Activated naive CD8-positive, alpha-beta T cell treated with anti-CD3 and anti-CD28 coated beads for 36 hours (primary cell): ENCODE measurements around the gene INHA. TPM values are rescaled to one million over a fixed set of nuclear protein-coding genes. Genes with fewer than 3 reads are reported as not detected.

Source experiments
- DNase-seq: peaks from one replicate; pipeline ENCODE4 v3.0.0; 2021
- H3K27ac Mint-ChIP-seq: one replicate; pipeline ENCODE4 v1.8.0; 2022; ENCODE audit warnings: mild to moderate bottlenecking, moderate library complexity, mixed read lengths
- H3K27me3 Mint-ChIP-seq: one replicate; pipeline ENCODE4 v1.8.0; 2022; ENCODE audit warnings: mild to moderate bottlenecking, mixed read lengths
- H3K36me3 Mint-ChIP-seq: one replicate; pipeline ENCODE4 v1.8.0; 2021; ENCODE audit warnings: mild to moderate bottlenecking, mixed read lengths
- H3K4me1 Mint-ChIP-seq: one replicate; pipeline ENCODE4 v1.8.0; 2021; ENCODE audit warnings: mixed read lengths
- H3K4me3 Mint-ChIP-seq: one replicate; pipeline ENCODE4 v1.8.0; 2022; ENCODE audit warnings: mild to moderate bottlenecking, moderate library complexity, mixed read lengths
- H3K9me3 Mint-ChIP-seq: one replicate; pipeline ENCODE4 v1.8.0; 2022; ENCODE audit warnings: mixed read lengths
- total RNA-seq, 2 experiments: library from RNA; stranded (reverse); gene quantifications; one replicate each; pipeline ENCODE4 v1.2.3, GENCODE V29; 2021

Gene INHA
- total RNA-seq, 2 experiments from 2014 or later: not detected

- H3K36me3 Mint-ChIP-seq: peaks cover 13% of the 10 kb centered on the region
- DNase-seq: no peak
- H3K4me3 Mint-ChIP-seq: no peak overlapping the region
- peaks cover 12% of the 10 kb centered on the region for H3K4me1 Mint-ChIP-seq
- no peak overlapping the region for H3K27ac Mint-ChIP-seq
- H3K27me3 Mint-ChIP-seq: no peaks in the 10 kb centered on the region
- no peaks in the 10 kb centered on the region for H3K9me3 Mint-ChIP-seq
Measured at GRCh38 chr2:219537657-219538488, 34.2 kb upstream of the INHA start.

- Mint-ChIP-seq H3K4me1 (peaks cover 12% of the 10 kb centered on the region), H3K27me3 (no peaks in the 10 kb centered on the region)
Measured at GRCh38 chr2:219538504-219538951, 33.6 kb upstream of the INHA start.

GRCh38 chr2:219538956-219539788 lies 32.9 kb upstream of the INHA start:
- Mint-ChIP-seq H3K4me1 (peaks cover 13% of the 10 kb centered on the region), H3K27me3 (no peaks in the 10 kb centered on the region), H3K4me3 (no peak overlapping the region), H3K27ac (no peak overlapping the region), H3K36me3 (peaks cover 13% of the 10 kb centered on the region), H3K9me3 (no peaks in the 10 kb centered on the region)
- no peak for DNase-seq

More at GRCh38 chr2:219538504-219538951, 33.6 kb upstream of the INHA start:
- Mint-ChIP-seq H3K36me3 (peaks cover 13% of the 10 kb centered on the region), H3K27ac (no peak overlapping the region), H3K4me3 (no peak overlapping the region), H3K9me3 (no peaks in the 10 kb centered on the region)
- DNase-seq: no peak

- H3K4me3 Mint-ChIP-seq: no peak overlapping the region
- DNase-seq: no peak
- peaks cover 19% of the 10 kb centered on the region for H3K4me1 Mint-ChIP-seq
- no peaks in the 10 kb centered on the region for H3K9me3 Mint-ChIP-seq
- peaks cover 13% of the 10 kb centered on the region for H3K36me3 Mint-ChIP-seq
- no peak overlapping the region for H3K27ac Mint-ChIP-seq
- H3K27me3 Mint-ChIP-seq: peaks cover 8% of the 10 kb centered on the region
Measured at GRCh38 chr2:219539926-219540678, 32.0 kb upstream of the INHA start.

- H3K36me3 Mint-ChIP-seq: peaks cover 13% of the 10 kb centered on the region
- H3K27me3 Mint-ChIP-seq: peaks cover 10% of the 10 kb centered on the region
- peaks cover 19% of the 10 kb centered on the region for H3K4me1 Mint-ChIP-seq
- no peak overlapping the region for H3K27ac Mint-ChIP-seq
- no peak for DNase-seq
- H3K9me3 Mint-ChIP-seq: no peaks in the 10 kb centered on the region
- H3K4me3 Mint-ChIP-seq: no peak overlapping the region
Measured at GRCh38 chr2:219540784-219541504, 31.2 kb upstream of the INHA start.

- H3K4me3 Mint-ChIP-seq: peak overlapping the region; percentile 92
- H3K4me1 Mint-ChIP-seq: peaks cover 19% of the 10 kb centered on the region
- H3K36me3 Mint-ChIP-seq: peaks cover 13% of the 10 kb centered on the region
- no peak overlapping the region for H3K27ac Mint-ChIP-seq
- peaks cover 15% of the 10 kb centered on the region for H3K27me3 Mint-ChIP-seq
- peak; percentile 90 for DNase-seq
- H3K9me3 Mint-ChIP-seq: no peaks in the 10 kb centered on the region
Measured at GRCh38 chr2:219541611-219542180, 30.4 kb upstream of the INHA start.

- peaks cover 19% of the 10 kb centered on the region for H3K4me1 Mint-ChIP-seq
- DNase-seq: no peak
- peaks cover 13% of the 10 kb centered on the region for H3K36me3 Mint-ChIP-seq
- H3K27ac Mint-ChIP-seq: peak overlapping the region; percentile 79
- peaks cover 15% of the 10 kb centered on the region for H3K27me3 Mint-ChIP-seq
- H3K4me3 Mint-ChIP-seq: peak overlapping the region; percentile 92
- H3K9me3 Mint-ChIP-seq: no peaks in the 10 kb centered on the region
Measured at GRCh38 chr2:219542931-219543595, 29.0 kb upstream of the INHA start.

- H3K27me3 Mint-ChIP-seq: peaks cover 16% of the 10 kb centered on the region
- DNase-seq: peak; percentile 95
- peak within 1 kb of the TSS; percentile 79 for H3K27ac Mint-ChIP-seq
- peaks cover 19% of the 10 kb centered on the region for H3K4me1 Mint-ChIP-seq
- no peaks in the 10 kb centered on the region for H3K9me3 Mint-ChIP-seq
- peak within 1 kb of the TSS; percentile 92 for H3K4me3 Mint-ChIP-seq
- H3K36me3 Mint-ChIP-seq: peaks cover 9% of the 10 kb centered on the region
Measured at GRCh38 chr2:219543596-219544358, 28.3 kb upstream of the INHA start, which contains the start of the genes CHPF and TMEM198. CHPF (minus strand) TSS chr2:219543809; CDS start chr2:219543538, 271 bp downstream. TMEM198 (plus strand) TSS chr2:219544028; CDS start chr2:219544728, 700 bp downstream.

GRCh38 chr2:219544567-219544966 lies 27.5 kb upstream of the INHA start:
- Mint-ChIP-seq H3K9me3 (no peaks in the 10 kb centered on the region), H3K4me1 (peaks cover 19% of the 10 kb centered on the region), H3K27me3 (peaks cover 23% of the 10 kb centered on the region), H3K4me3 (peak overlapping the region; percentile 75), H3K36me3 (peaks cover 9% of the 10 kb centered on the region), H3K27ac (peak overlapping the region; percentile 31)
- DNase-seq: no peak

GRCh38 chr2:219545295-219545942 lies 26.7 kb upstream of the INHA start:
- Mint-ChIP-seq H3K4me1 (peaks cover 19% of the 10 kb centered on the region), H3K36me3 (peaks cover 6% of the 10 kb centered on the region), H3K27ac (no peak overlapping the region), H3K9me3 (no peaks in the 10 kb centered on the region), H3K27me3 (peaks cover 24% of the 10 kb centered on the region), H3K4me3 (no peak overlapping the region)
- no peak for DNase-seq

GRCh38 chr2:219545943-219546352 lies 26.2 kb upstream of the INHA start:
- no peak for DNase-seq
- Mint-ChIP-seq H3K27me3 (peaks cover 29% of the 10 kb centered on the region), H3K9me3 (no peaks in the 10 kb centered on the region), H3K4me3 (no peak overlapping the region), H3K4me1 (peaks cover 19% of the 10 kb centered on the region), H3K27ac (no peak overlapping the region), H3K36me3 (peaks cover 4% of the 10 kb centered on the region)

- H3K4me3 Mint-ChIP-seq: no peak overlapping the region
- H3K4me1 Mint-ChIP-seq: peaks cover 12% of the 10 kb centered on the region
- peaks cover 40% of the 10 kb centered on the region for H3K27me3 Mint-ChIP-seq
- H3K36me3 Mint-ChIP-seq: no peaks in the 10 kb centered on the region
- DNase-seq: no peak
- H3K27ac Mint-ChIP-seq: no peak overlapping the region
- H3K9me3 Mint-ChIP-seq: no peaks in the 10 kb centered on the region
Measured at GRCh38 chr2:219547621-219548020, 24.5 kb upstream of the INHA start.
